GM23338 (cell line): Measurements from ENCODE around the gene TOMM6. TPM values are rescaled to one million over a fixed set of nuclear protein-coding genes. Genes with fewer than 3 reads are reported as not detected.

Experiments
- ATAC-seq: fragments of 200-7000 bp; cut with Tn5 transposase; 3 replicates; pipeline ENCODE4 v1.9.1; 2020
- DNase-seq: peaks from one replicate; pipeline ENCODE4 v3.0.0-alpha.2; 2015; ENCODE audit warnings: low spot score
- H2AFZ ChIP-seq: fragments of 200-600 bp; sonication (generic); 2 replicates; pipeline ENCODE4 v1.8.0; 2016; ENCODE audit warnings: antibody characterized with exemption, mild to moderate bottlenecking, moderate library complexity
- H3F3A ChIP-seq: fragments of 200-600 bp; sonication (generic); replicated peaks from 2 replicates; pipeline ENCODE4 v1.8.0; 2017; ENCODE audit warnings: antibody characterized with exemption, mixed run types, low read depth
- H3K27ac ChIP-seq: fragments of 200-600 bp; sonication (generic); 2 replicates; pipeline ENCODE4 v1.6.1; 2016; ENCODE audit warnings: low read depth
- H3K27me3 ChIP-seq: fragments of 200-600 bp; sonication (generic); 2 replicates; pipeline ENCODE4 v1.8.0; 2016; ENCODE audit warnings: mild to moderate bottlenecking, mixed run types, moderate library complexity; ENCODE audit not compliant: insufficient read depth
- H3K36me3 ChIP-seq: fragments of 200-600 bp; sonication (generic); 2 replicates; pipeline ENCODE4 v1.8.0; 2016; ENCODE audit warnings: mild to moderate bottlenecking; ENCODE audit not compliant: insufficient read depth
- H3K4me1 ChIP-seq: fragments of 200-600 bp; sonication (generic); 2 replicates; pipeline ENCODE4 v1.8.0; 2016; ENCODE audit warnings: mild to moderate bottlenecking, moderate library complexity; ENCODE audit not compliant: insufficient read depth
- H3K4me2 ChIP-seq: fragments of 200-600 bp; sonication (generic); 2 replicates; pipeline ENCODE4 v1.7.1; 2017; ENCODE audit warnings: mixed run types
- H3K4me3 ChIP-seq: fragments of 200-600 bp; sonication (generic); 2 replicates; pipeline ENCODE4 v1.6.1; 2016; ENCODE audit warnings: mixed run types
- H3K79me2 ChIP-seq: fragments of 200-600 bp; sonication (generic); replicated peaks from 2 replicates; pipeline ENCODE4 v1.8.0; 2017; ENCODE audit warnings: mild to moderate bottlenecking; ENCODE audit not compliant: insufficient read depth
- H3K9me2 ChIP-seq: fragments of 200-600 bp; sonication (generic); 2 replicates; pipeline ENCODE4 v1.8.0; 2017; ENCODE audit not compliant: insufficient read depth
- H4K20me1 ChIP-seq: fragments of 200-600 bp; sonication (generic); replicated peaks from 2 replicates; pipeline ENCODE4 v1.8.0; 2017; ENCODE audit warnings: mild to moderate bottlenecking; ENCODE audit not compliant: insufficient read depth
- H3K27ac Mint-ChIP-seq: 2 replicates; pipeline ENCODE4 v1.8.0; 2020; ENCODE audit warnings: inconsistent platforms, mild to moderate bottlenecking, moderate library complexity, mixed read lengths
- H3K27me3 Mint-ChIP-seq: 3 replicates; pipeline ENCODE4 v1.8.0; 2022; ENCODE audit warnings: low read depth, mild to moderate bottlenecking, moderate library complexity, mixed read lengths, inconsistent platforms; ENCODE audit not compliant: insufficient read depth, poor library complexity
- H3K36me3 Mint-ChIP-seq: 3 replicates; pipeline ENCODE4 v1.8.0; 2021; ENCODE audit warnings: low read depth, mild to moderate bottlenecking, inconsistent platforms, moderate library complexity, mixed read lengths
- H3K4me1 Mint-ChIP-seq: 3 replicates; pipeline ENCODE4 v1.8.0; 2020; ENCODE audit warnings: mild to moderate bottlenecking, inconsistent platforms, mixed read lengths
- H3K4me3 Mint-ChIP-seq: 3 replicates; pipeline ENCODE4 v1.8.0; 2021; ENCODE audit warnings: moderate library complexity, mild to moderate bottlenecking, inconsistent platforms, mixed read lengths
- H3K9me3 Mint-ChIP-seq: 3 replicates; pipeline ENCODE4 v1.8.0; 2020; ENCODE audit warnings: moderate library complexity, mild to moderate bottlenecking, inconsistent platforms, mixed read lengths
- CREB1 ChIP-seq: fragments of 250-450 bp; sonication (Bioruptor Pico); IDR thresholded peaks from 2 replicates; pipeline ENCODE4 v1.5.0; 2020; ENCODE audit warnings: low read depth, mild to moderate bottlenecking, moderate library complexity
- CTCF ChIP-seq, 2 experiments: fragments of 200-600 bp in 1 of 2; sonication (generic) in 1 of 2; conservative IDR thresholded peaks; 2 replicates each; pipeline versions ENCODE4 v1.5.1 to v1.6.1; 2016 to 2017; ENCODE audit warnings: antibody characterized with exemption in 2 of 2, low read depth in 2 of 2, mild to moderate bottlenecking in 2 of 2, moderate library complexity in 1 of 2
- EZH2 ChIP-seq: fragments of 200-600 bp; sonication (generic); IDR thresholded peaks from one replicate; pipeline ENCODE4 v1.8.0; 2017; ENCODE audit warnings: antibody characterized with exemption, mild to moderate bottlenecking, low read depth; ENCODE audit not compliant: unreplicated experiment
- EZH2phosphoT487 ChIP-seq: fragments of 200-600 bp; sonication (generic); IDR thresholded peaks from one replicate; pipeline ENCODE4 v1.8.1; 2018; ENCODE audit warnings: antibody characterized with exemption; ENCODE audit not compliant: unreplicated experiment
- JUNB ChIP-seq: IDR thresholded peaks from one replicate; pipeline ENCODE4 v1.6.1; 2016; ENCODE audit warnings: antibody characterized with exemption; ENCODE audit not compliant: unreplicated experiment
- NANOG ChIP-seq: IDR thresholded peaks from 2 replicates; pipeline ENCODE4 v1.6.1; 2016; ENCODE audit warnings: antibody characterized with exemption, borderline replicate concordance
- POLR2AphosphoS5 ChIP-seq: IDR thresholded peaks from 2 replicates; pipeline ENCODE4 v1.6.1; 2016; ENCODE audit warnings: antibody characterized with exemption, low read depth
- STAT1 ChIP-seq: IDR thresholded peaks from one replicate; pipeline ENCODE4 v1.6.1; 2016; ENCODE audit warnings: antibody characterized with exemption; ENCODE audit not compliant: unreplicated experiment
- ZNF114 ChIP-seq: fragments of 250-450 bp; sonication (Bioruptor Pico); IDR thresholded peaks from 2 replicates; pipeline ENCODE4 v1.5.0; 2020; ENCODE audit warnings: mild to moderate bottlenecking, moderate library complexity
- ZNF331 ChIP-seq: fragments of 250-450 bp; sonication (Bioruptor Pico); IDR thresholded peaks from 2 replicates; pipeline ENCODE4 v1.5.0; 2020; ENCODE audit warnings: low read depth, mild to moderate bottlenecking, moderate library complexity
- ZNF462 ChIP-seq: fragments of 250-450 bp; sonication (Bioruptor Pico); IDR thresholded peaks from 2 replicates; pipeline ENCODE4 v1.5.0; 2020; ENCODE audit warnings: mild to moderate bottlenecking, moderate library complexity
- polyA plus RNA-seq: library from polyadenylated mRNA; unstranded; fragments of >200 nt; fragmentation: Nextera tagmentation; extraction: Ambion mirVana; gene quantifications from 2 replicates; pipeline ENCODE4 v1.2.1, GENCODE V29; 2016
- total RNA-seq: library from RNA; depleted of rRNA; stranded (reverse); fragments of >200 nt; shearing (Covaris generic); gene quantifications from 2 replicates; pipeline ENCODE4 v1.2.3, GENCODE V29; 2014
- TF ChIP-seq, protein P1 (sequence below): IDR thresholded peaks from one replicate; pipeline ENCODE4 v1.6.1; 2018; ENCODE audit warnings: antibody characterized with exemption; ENCODE audit not compliant: unreplicated experiment
- TF ChIP-seq, protein P2 (sequence below): IDR thresholded peaks from 2 replicates; pipeline ENCODE4 v1.6.1; 2016; ENCODE audit warnings: antibody characterized with exemption

The TOMM6 gene
- total and polyA plus RNA-seq, 2 experiments from 2014 or later: 195 to 372 TPM

GRCh38 chr6:41836660-41837052 is 49.2 kb downstream of the TOMM6 start:
- Histone ChIP-seq H3K36me3 (no peaks in the 10 kb centered on the region), H3K27ac (no peak overlapping the region), H2AFZ (no peak overlapping the region), H3K4me3 (no peak overlapping the region), H3K4me1 (no peaks in the 10 kb centered on the region), H3F3A (no peaks in the 10 kb centered on the region), H4K20me1 (peaks cover 26% of the 10 kb centered on the region), H3K9me2 (no peaks in the 10 kb centered on the region), H3K79me2 (0 out of 2 replicates have a peak, but pooled peaks cover 7% of the 10 kb centered on the region), H3K27me3 (no peaks in the 10 kb centered on the region), H3K4me2 (no peak overlapping the region)
- no peaks in the 10 kb centered on the region for H3K9me3 Mint-ChIP-seq
- TF ChIP-seq, protein P1, sequence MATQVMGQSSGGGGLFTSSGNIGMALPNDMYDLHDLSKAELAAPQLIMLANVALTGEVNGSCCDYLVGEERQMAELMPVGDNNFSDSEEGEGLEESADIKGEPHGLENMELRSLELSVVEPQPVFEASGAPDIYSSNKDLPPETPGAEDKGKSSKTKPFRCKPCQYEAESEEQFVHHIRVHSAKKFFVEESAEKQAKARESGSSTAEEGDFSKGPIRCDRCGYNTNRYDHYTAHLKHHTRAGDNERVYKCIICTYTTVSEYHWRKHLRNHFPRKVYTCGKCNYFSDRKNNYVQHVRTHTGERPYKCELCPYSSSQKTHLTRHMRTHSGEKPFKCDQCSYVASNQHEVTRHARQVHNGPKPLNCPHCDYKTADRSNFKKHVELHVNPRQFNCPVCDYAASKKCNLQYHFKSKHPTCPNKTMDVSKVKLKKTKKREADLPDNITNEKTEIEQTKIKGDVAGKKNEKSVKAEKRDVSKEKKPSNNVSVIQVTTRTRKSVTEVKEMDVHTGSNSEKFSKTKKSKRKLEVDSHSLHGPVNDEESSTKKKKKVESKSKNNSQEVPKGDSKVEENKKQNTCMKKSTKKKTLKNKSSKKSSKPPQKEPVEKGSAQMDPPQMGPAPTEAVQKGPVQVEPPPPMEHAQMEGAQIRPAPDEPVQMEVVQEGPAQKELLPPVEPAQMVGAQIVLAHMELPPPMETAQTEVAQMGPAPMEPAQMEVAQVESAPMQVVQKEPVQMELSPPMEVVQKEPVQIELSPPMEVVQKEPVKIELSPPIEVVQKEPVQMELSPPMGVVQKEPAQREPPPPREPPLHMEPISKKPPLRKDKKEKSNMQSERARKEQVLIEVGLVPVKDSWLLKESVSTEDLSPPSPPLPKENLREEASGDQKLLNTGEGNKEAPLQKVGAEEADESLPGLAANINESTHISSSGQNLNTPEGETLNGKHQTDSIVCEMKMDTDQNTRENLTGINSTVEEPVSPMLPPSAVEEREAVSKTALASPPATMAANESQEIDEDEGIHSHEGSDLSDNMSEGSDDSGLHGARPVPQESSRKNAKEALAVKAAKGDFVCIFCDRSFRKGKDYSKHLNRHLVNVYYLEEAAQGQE: no peak
- no peak for TF ChIP-seq CTCF (conservative IDR thresholded peaks at IDR 0.05; ENCODE audit: low read depth in 2 of 2)
- TF ChIP-seq, protein P2, sequence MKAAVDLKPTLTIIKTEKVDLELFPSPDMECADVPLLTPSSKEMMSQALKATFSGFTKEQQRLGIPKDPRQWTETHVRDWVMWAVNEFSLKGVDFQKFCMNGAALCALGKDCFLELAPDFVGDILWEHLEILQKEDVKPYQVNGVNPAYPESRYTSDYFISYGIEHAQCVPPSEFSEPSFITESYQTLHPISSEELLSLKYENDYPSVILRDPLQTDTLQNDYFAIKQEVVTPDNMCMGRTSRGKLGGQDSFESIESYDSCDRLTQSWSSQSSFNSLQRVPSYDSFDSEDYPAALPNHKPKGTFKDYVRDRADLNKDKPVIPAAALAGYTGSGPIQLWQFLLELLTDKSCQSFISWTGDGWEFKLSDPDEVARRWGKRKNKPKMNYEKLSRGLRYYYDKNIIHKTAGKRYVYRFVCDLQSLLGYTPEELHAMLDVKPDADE: no peak
- no peak for TF ChIP-seq CREB1 (CRISPR knock-in tag)
- TF ChIP-seq EZH2phosphoT487: no peak
- TF ChIP-seq ZNF331 (CRISPR knock-in tag): no peak
- no peak for TF ChIP-seq POLR2AphosphoS5
- TF ChIP-seq ZNF114 (CRISPR knock-in tag): no peak
- no peak for TF ChIP-seq NANOG
- no peak for TF ChIP-seq STAT1
- no peak for TF ChIP-seq JUNB
- TF ChIP-seq EZH2: no peak
- no peak for TF ChIP-seq ZNF462 (CRISPR knock-in tag)
- ATAC-seq: no peak
- H3K27ac Mint-ChIP-seq: no peak overlapping the region
- no peaks in the 10 kb centered on the region for H3K36me3 Mint-ChIP-seq
- H3K4me3 Mint-ChIP-seq: no peak overlapping the region
- H3K27me3 Mint-ChIP-seq: no peaks in the 10 kb centered on the region
- no peak for DNase-seq
- H3K4me1 Mint-ChIP-seq: no peaks in the 10 kb centered on the region
